PC-3 (cell line): Measurements from ENCODE around the gene CENPA. TPM values are rescaled to one million over a fixed set of nuclear protein-coding genes. Genes with fewer than 3 reads are reported as not detected.

ENCODE experiments used
- ATAC-seq: fragments of 200-7000 bp; cut with Tn5 transposase; 2 replicates; pipeline ENCODE4 v1.9.1; 2020; ENCODE audit warnings: mild to moderate bottlenecking, moderate library complexity
- BruUV-seq: library from RNA; stranded (reverse); fragments of 400-500 nt; replicated peaks from 2 replicates; lab custom pipeline; 2021; lab: Mats Ljungman, UMichigan
- CTCF ChIA-PET: fragments of 300-600 bp; sonication (Branson Sonifier 250); formaldehyde crosslinking; loops from one replicate; lab custom pipeline; 2022; ENCODE audit warnings: antibody characterized with exemption; lab: Charles Lee
- POLR2A ChIA-PET: fragments of 300-600 bp; sonication (Branson Sonifier 250); formaldehyde crosslinking; loops from one replicate; lab custom pipeline; 2022; ENCODE audit warnings: antibody characterized with exemption; ENCODE audit not compliant: unreplicated experiment; lab: Charles Lee
- DNase-seq: peaks from one replicate; pipeline ENCODE4 v3.0.0-alpha.2; 2015
- H2AFZ ChIP-seq: fragments of 300-600 bp; sonication (generic); 2 replicates; pipeline ENCODE4 v1.6.0; 2016; ENCODE audit warnings: antibody characterized with exemption, low read length
- H3F3A ChIP-seq: fragments of 300-600 bp; sonication (generic); one replicate; pipeline ENCODE4 v1.6.0; 2017; ENCODE audit warnings: antibody characterized with exemption, low read length, control low read depth, mild to moderate bottlenecking; ENCODE audit not compliant: unreplicated experiment
- H3K27ac ChIP-seq: fragments of 300-600 bp; sonication (generic); 2 replicates; pipeline ENCODE4 v1.5.1; 2016; ENCODE audit warnings: mild to moderate bottlenecking, low read length
- H3K27me3 ChIP-seq: fragments of 300-600 bp; sonication (generic); 2 replicates; pipeline ENCODE4 v1.6.1; 2016; ENCODE audit warnings: low read length, mixed read lengths
- H3K36me3 ChIP-seq: fragments of 300-600 bp; sonication (generic); 2 replicates; pipeline ENCODE4 v1.6.1; 2016; ENCODE audit warnings: low read depth, mixed run types, low read length, mixed read lengths
- H3K4me1 ChIP-seq: fragments of 300-600 bp; sonication (generic); 2 replicates; pipeline ENCODE4 v1.5.1; 2016; ENCODE audit warnings: low read length; ENCODE audit not compliant: insufficient read depth
- H3K4me2 ChIP-seq: fragments of 300-600 bp; sonication (generic); 2 replicates; pipeline ENCODE4 v1.6.0; 2016; ENCODE audit warnings: low read length
- H3K4me3 ChIP-seq: fragments of 300-600 bp; sonication (generic); 2 replicates; pipeline ENCODE4 v1.5.1; 2016; ENCODE audit warnings: mild to moderate bottlenecking, low read length, mixed read lengths
- H3K79me2 ChIP-seq: fragments of 300-600 bp; sonication (generic); 2 replicates; pipeline ENCODE4 v1.6.1; 2017; ENCODE audit warnings: low read length, mixed read lengths
- H3K9ac ChIP-seq: fragments of 300-600 bp; sonication (generic); 2 replicates; pipeline ENCODE4 v1.6.0; 2016; ENCODE audit warnings: mild to moderate bottlenecking, low read length
- H3K9me2 ChIP-seq: fragments of 300-600 bp; sonication (generic); replicated peaks from 2 replicates; pipeline ENCODE4 v1.6.1; 2016; ENCODE audit warnings: mixed run types, low read length, mixed read lengths
- H3K9me3 ChIP-seq: fragments of 300-600 bp; sonication (generic); 2 replicates; pipeline ENCODE4 v1.6.1; 2016; ENCODE audit warnings: low read length, mixed read lengths
- H4K20me1 ChIP-seq: fragments of 300-600 bp; sonication (generic); 2 replicates; pipeline ENCODE4 v1.6.1; 2016; ENCODE audit warnings: low read length, mixed read lengths
- EZH2 ChIP-seq: fragments of 300-600 bp; sonication (generic); IDR thresholded peaks from one replicate; pipeline ENCODE4 v1.6.1; 2017; ENCODE audit warnings: antibody characterized with exemption, mild to moderate bottlenecking, low read length; ENCODE audit not compliant: unreplicated experiment
- EZH2phosphoT487 ChIP-seq: fragments of 300-600 bp; sonication (generic); IDR thresholded peaks from 2 replicates; pipeline ENCODE4 v1.6.1; 2018; ENCODE audit warnings: mild to moderate bottlenecking, antibody characterized with exemption, low read length, borderline replicate concordance
- intact Hi-C: fragments of 100-400 bp; cut with micrococcal nuclease; formaldehyde crosslinking; loops from 2 replicates; pipeline ENCODE4 v1.9.0; 2023
- total RNA-seq: library from RNA; depleted of rRNA; stranded (reverse); fragments of >200 nt; gene quantifications from 2 replicates; pipeline ENCODE4 v1.2.3, GENCODE V29; 2014; rRNA removed
- TF ChIP-seq, protein P1 (sequence below): fragments of 300-600 bp; sonication (generic); conservative IDR thresholded peaks from 2 replicates; pipeline ENCODE4 v1.5.1; 2017; ENCODE audit warnings: antibody characterized with exemption, low read depth, mild to moderate bottlenecking, low read length

CENPA gene
- total RNA-seq, 1 experiment from 2014 or later = 40.8 TPM

DNA sequence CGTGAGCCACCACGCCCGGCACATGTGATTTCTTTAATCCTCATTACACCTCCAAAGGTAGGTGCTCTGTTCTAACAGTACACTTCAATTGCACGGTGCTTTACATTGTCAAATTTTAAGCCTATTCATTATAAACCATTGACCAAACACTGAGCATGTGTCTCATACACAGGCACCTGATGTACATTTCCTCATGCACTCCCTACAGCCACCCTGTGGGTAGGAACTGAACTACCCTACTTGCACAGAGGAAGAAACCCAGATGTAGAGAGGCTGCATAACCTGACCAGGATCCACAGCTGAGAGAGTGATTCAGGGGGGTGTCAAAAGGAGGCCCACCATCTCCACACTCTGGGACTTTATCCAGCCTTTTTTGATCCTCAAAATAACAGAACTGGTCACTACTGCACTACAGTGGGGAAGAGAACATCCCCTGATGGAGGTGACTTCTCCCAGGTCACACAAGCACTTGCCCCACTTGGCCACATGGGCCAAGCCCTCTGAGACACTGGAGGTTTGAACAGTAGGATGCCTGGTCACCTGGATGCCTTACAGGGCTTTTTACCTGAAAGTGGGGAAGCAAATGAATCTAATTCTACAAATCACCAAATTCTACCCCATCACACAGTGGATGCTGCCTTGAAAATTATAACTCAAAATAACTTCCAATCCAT lies 55.2 kb downstream of the CENPA start:
- no TSS peak for BruUV-seq
- CTCF ChIA-PET = no interaction called here
- H3K9ac ChIP-seq = no peak overlapping the region
- no peak overlapping the region for H3K4me2 ChIP-seq
- no peak overlapping the region for H3K27ac ChIP-seq
- POLR2A ChIA-PET = no interaction called here
- peak; percentile 55; the same call in 1 of the 2 replicates for ATAC-seq
- H3K36me3 ChIP-seq = no peaks in the 10 kb centered on the region
- no peaks in the 10 kb centered on the region for H3K79me2 ChIP-seq
- no peaks in the 10 kb centered on the region for H3K9me2 ChIP-seq
- H3K4me3 ChIP-seq = no peak overlapping the region
- H3K4me1 ChIP-seq = no peaks in the 10 kb centered on the region
- H2AFZ ChIP-seq = no peak overlapping the region
- no peaks in the 10 kb centered on the region for H3F3A ChIP-seq
- H3K9me3 ChIP-seq = no peaks in the 10 kb centered on the region
- DNase-seq = peak; percentile 48
- no peaks in the 10 kb centered on the region for H4K20me1 ChIP-seq
- intact Hi-C loops = no loop called here
- H3K27me3 ChIP-seq = peaks cover 61% of the 10 kb centered on the region
- TF ChIP-seq, protein P1, sequence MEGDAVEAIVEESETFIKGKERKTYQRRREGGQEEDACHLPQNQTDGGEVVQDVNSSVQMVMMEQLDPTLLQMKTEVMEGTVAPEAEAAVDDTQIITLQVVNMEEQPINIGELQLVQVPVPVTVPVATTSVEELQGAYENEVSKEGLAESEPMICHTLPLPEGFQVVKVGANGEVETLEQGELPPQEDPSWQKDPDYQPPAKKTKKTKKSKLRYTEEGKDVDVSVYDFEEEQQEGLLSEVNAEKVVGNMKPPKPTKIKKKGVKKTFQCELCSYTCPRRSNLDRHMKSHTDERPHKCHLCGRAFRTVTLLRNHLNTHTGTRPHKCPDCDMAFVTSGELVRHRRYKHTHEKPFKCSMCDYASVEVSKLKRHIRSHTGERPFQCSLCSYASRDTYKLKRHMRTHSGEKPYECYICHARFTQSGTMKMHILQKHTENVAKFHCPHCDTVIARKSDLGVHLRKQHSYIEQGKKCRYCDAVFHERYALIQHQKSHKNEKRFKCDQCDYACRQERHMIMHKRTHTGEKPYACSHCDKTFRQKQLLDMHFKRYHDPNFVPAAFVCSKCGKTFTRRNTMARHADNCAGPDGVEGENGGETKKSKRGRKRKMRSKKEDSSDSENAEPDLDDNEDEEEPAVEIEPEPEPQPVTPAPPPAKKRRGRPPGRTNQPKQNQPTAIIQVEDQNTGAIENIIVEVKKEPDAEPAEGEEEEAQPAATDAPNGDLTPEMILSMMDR = peak; percentile 43
- no peak for TF ChIP-seq EZH2phosphoT487

DNA sequence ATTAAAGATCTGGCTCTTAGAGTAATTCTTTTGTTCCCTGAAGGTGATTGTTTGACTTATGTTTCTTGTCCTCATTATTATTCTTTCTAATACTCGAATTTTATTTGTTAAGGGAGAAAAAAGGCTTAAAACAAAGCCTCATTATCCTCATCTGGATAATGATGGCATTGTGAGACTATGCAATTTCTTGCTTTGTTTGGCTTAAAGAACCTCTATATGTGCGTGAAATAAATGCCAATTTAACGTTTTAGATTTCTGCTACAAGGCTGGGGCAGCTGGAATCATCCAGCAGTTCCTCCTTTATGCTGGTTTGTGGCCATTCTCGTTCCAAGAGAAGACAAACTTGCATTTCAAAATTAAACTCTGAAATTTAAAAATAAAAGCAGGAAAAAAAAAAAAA lies 57.2 kb downstream of the CENPA start:
- CTCF ChIA-PET = interaction anchor here (0.6 kb wide), 1 partner anchor 173 kb away, joined by 3 read pairs; no protein-coding TSS in a partner anchor
- intact Hi-C loops = no loop called here
- DNase-seq = no peak

More for the DNA sequence above, 57.2 kb downstream of the CENPA start:
- H4K20me1 ChIP-seq = no peaks in the 10 kb centered on the region
- no peak for ATAC-seq
- POLR2A ChIA-PET = no interaction called here
- no peaks in the 10 kb centered on the region for H3K79me2 ChIP-seq
- no TSS peak for BruUV-seq
- peaks cover 5% of the 10 kb centered on the region; the same call in 1 of the 2 replicates for H3K4me1 ChIP-seq
- no peaks in the 10 kb centered on the region for H3F3A ChIP-seq
- H3K27me3 ChIP-seq = peaks cover 72% of the 10 kb centered on the region
- H2AFZ ChIP-seq = no peak overlapping the region
- H3K9me2 ChIP-seq = no peaks in the 10 kb centered on the region
- no peak overlapping the region for H3K9ac ChIP-seq
- no peak for TF ChIP-seq EZH2phosphoT487
- TF ChIP-seq, protein P1 = no peak
- no peak for TF ChIP-seq EZH2
- no peak overlapping the region for H3K4me2 ChIP-seq
- no peak overlapping the region for H3K4me3 ChIP-seq
- no peaks in the 10 kb centered on the region for H3K36me3 ChIP-seq
- no peak overlapping the region for H3K27ac ChIP-seq
- no peaks in the 10 kb centered on the region for H3K9me3 ChIP-seq

Other genes with a start within 250 kb of the CENPA start
- gene CIB4, start 144.7 kb upstream of the CENPA start, total RNA-seq = not detected in 2 replicates
- 0.04 and 0.69 TPM in 2 replicates for gene KCNK3, start 93.3 kb upstream of the CENPA start, total RNA-seq
- gene SLC35F6, start 21.8 kb upstream of the CENPA start, total RNA-seq = 33.9 and 43.8 TPM in 2 replicates
- gene DPYSL5, start 62.1 kb downstream of the CENPA start, total RNA-seq = not detected in 2 replicates
- gene MAPRE3, start 184.6 kb downstream of the CENPA start, total RNA-seq = 11.9 and 15.6 TPM in 2 replicates
- gene TMEM214, start 246.9 kb downstream of the CENPA start, total RNA-seq = 43.0 and 56.1 TPM in 2 replicates